Measurements from ENCODE around the gene ABI1.
A peak's percentile ranks its signal among the peaks of the same experiment; 100 is the strongest.

The ABI1 gene

GRCh38 chr10:26697163-26697921 lies 163.4 kb downstream of the ABI1 start, which contains the start of gene PDSS1:
Gene PDSS1, plus strand, starts transcription at chr10:26697701. Its CDS starts 11 bp downstream, at chr10:26697712.
- TF ChIP-seq, protein P1, sequence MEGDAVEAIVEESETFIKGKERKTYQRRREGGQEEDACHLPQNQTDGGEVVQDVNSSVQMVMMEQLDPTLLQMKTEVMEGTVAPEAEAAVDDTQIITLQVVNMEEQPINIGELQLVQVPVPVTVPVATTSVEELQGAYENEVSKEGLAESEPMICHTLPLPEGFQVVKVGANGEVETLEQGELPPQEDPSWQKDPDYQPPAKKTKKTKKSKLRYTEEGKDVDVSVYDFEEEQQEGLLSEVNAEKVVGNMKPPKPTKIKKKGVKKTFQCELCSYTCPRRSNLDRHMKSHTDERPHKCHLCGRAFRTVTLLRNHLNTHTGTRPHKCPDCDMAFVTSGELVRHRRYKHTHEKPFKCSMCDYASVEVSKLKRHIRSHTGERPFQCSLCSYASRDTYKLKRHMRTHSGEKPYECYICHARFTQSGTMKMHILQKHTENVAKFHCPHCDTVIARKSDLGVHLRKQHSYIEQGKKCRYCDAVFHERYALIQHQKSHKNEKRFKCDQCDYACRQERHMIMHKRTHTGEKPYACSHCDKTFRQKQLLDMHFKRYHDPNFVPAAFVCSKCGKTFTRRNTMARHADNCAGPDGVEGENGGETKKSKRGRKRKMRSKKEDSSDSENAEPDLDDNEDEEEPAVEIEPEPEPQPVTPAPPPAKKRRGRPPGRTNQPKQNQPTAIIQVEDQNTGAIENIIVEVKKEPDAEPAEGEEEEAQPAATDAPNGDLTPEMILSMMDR (IDR thresholded peaks at IDR 0.05; ENCODE audit: insufficient read depth, low read length, missing control alignments), result no peak
- peak within 1 kb of the TSS; percentile 86 for H3K4me3 ChIP-seq (ENCODE audit: low read depth, low read length)
- no peak for DNase-seq (ENCODE audit: low read depth, low spot score)
- ChIA-PET POLR2A (no interaction called here), CTCF (interaction anchor here (0.9 to 2.8 kb wide), 6 partner anchors 10 to 184 kb away, joined by 3 to 12 read pairs (median 7); no protein-coding TSS in a partner anchor)

GRCh38 chr10:26696786-26697162 lies 164.0 kb downstream of the ABI1 start:
- no peak for DNase-seq (ENCODE audit: low read depth, low spot score)
- ChIA-PET POLR2A (interaction anchor here (0.6 kb wide), 1 partner anchor 163 kb away, joined by 3 read pairs; no protein-coding TSS in a partner anchor), CTCF (interaction anchor here (0.8 to 2.8 kb wide), 8 partner anchors 10 to 185 kb away, joined by 3 to 12 read pairs (median 6); partner anchors contain the start of gene ABI1)
- TF ChIP-seq, protein P1 (IDR thresholded peaks at IDR 0.05; ENCODE audit: insufficient read depth, low read length, missing control alignments), result no peak
- peak overlapping the region; percentile 86 for H3K4me3 ChIP-seq (ENCODE audit: low read depth, low read length)

Data from AG04449 (cell line).